GM21390 (cell line): ENCODE data around the gene GPHB5.

Experiments used
- ATAC-seq: cut with Tn5 transposase; IDR thresholded peaks from one replicate; pipeline ENCODE4 v1.9.1; 2021; ENCODE audit not compliant: unreplicated experiment

Gene GPHB5

DNA sequence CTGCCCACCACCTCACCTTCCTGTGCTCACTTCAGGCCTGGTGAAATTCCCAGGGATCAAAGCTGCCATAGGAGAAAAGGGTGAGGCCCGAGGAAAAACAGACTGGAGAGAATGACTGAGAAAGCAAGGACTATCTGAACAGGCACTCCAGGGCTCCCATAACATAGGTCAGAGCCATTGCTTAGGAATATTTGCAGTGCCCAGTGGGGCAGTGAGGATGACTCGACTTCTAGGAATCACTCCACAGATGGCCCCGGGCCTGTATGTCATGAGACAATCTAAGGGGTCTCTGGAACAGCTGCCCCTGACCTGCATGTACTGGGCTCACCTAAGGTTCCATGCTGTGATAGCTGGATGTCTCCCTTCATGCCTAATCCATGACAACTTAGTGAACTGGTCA is 51.6 kb downstream of the GPHB5 start:
- no peak for ATAC-seq

DNA sequence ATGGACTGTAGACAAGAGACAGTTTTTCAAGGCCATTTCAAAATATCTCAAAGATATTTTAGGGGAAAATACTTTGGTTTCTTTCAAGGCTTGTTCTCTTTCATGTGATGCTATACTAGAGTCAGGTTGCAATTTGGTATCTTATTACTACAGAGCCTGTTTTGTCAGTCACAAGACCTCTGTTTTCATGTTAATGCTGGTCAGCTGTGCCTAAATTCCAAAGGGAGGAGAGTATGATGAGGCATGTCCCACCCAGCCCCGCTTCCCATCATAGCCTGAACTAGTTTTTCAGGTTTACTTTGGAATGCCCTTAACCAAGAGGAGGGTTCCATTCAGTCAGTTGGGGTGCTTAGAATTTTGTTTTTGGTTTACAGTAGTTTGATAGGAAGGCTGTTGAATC is 52.6 kb downstream of the GPHB5 start:
- ATAC-seq, result no peak
